Measurements from ENCODE around the gene DHRS4L2.
"Not testable (repeated sequence)": the region's sequence is repeated elsewhere in the genome, so short reads cannot be mapped to it uniquely, and the experiment has no call there.

Gene DHRS4L2

DNA sequence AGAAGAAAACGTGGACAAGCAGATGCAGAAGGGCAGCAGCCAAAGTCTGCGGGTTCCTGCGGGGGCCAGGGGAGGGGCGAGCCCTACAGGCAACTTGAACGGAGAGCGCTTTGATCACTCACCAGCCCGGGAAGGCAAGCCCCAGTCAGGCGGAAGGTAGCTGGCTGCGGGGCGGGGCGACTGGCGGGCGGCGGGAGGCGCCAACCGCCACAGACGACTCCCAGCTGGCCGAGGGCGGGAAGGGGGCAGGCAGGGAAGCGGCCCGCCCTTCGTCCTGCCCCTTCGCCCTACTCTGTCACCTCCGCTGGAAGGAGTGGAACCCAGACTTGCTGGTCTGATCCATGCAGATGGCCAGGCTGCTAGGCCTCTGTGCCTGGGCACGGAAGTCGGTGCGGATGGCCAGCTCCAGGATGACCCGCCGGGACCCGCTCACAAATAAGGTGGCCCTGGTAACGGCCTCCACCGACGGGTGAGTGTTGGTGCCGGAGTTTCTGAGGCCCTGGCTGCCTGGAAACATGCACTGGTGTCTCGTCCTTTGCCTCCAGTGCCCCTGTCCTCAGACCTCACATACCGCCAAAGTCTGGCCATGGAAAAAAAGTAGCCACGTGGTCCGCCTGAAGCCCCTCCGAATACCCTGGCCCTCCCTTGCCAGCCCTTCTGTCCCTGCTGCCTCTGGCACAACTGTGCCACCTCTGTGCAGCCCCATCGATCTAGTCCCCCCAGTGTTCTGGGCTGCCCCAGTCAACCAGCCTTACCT, at the start of gene DHRS4L2:
Gene DHRS4L2, plus strand, starts transcription at position 323 of the 757 bp plus-strand sequence. Its CDS starts 19 bp downstream, at position 342.
- peak; percentile 27 to 67 for DNase-seq (ENCODE audit: low read depth in 2 of 2)

DNA sequence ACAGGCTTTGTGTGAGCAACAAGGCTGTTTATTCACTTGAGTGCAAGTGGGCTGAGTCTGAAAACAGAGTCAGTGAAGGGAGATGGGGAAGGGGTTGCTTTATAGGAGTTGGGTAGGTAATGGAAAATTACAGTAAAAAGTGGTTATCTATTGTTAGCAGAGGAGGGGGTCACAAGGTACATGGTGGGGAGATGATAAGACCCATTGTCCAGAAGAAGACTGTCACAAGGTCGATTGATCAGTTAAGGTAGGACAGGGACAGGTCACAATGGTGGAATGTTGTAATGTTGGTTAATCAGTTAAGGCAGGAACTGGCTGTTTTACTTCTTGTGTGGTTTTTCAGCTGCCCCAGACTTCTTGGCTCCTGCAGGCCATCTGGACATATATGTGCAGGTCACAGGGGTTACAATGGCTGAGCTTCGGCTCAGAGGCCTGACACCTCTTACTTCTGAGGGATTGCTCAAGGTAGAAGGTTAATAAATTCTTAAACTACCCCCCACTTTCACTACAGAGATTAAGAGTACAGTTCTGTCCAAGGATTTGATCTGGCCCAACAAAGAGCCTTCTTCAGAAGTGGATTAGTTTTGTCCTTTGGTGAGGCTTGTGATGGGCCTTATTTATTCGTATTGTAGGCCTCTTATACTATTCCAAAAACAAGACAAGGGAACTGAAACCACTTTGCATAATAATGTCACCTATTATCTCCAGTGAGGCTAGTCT, 49.0 kb upstream of the DHRS4L2 start:
- DNase-seq (ENCODE audit: low read depth in 2 of 2): no peak

DNA sequence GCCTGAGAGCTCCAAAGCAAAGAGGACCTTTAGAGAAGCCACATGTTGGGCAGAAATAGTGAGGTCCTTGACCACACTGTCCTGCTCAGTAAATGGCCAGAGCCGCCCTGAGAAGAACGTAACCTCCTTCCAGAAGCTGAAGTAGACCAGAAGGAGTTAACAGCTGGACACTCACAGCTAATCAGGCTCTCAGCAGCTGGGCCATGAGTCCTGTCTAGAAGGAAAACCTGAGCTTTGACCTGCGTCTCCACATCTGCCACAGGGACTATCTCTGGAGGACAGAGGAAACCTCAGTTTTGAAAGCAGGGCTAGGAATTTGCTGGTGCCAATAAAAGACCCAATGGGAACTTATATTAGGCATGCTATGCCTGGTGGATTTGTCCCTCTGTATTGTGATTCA, 47.5 kb upstream of the DHRS4L2 start:
- no peak for DNase-seq (ENCODE audit: low read depth in 2 of 2)

DNA sequence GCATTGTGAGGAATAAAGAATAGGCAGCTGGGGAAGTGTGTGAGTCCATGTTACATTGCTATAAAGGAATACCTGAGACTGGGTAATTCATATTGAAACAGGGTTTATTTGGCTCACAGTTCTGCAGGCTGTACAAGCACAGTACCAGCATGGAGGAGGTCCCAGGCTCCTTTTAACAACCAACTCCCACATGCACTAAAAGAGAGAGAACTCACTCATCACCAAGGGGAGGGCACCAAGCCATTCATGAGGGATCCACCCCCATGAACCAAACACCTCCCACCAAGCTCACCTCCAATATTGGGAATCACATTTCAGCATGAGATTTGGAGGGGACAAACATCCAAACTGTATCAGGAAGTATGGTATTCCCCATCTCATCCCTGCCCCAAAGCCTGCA, 47.1 kb upstream of the DHRS4L2 start:
- DNase-seq (ENCODE audit: low read depth in 2 of 2): no peak

DNA sequence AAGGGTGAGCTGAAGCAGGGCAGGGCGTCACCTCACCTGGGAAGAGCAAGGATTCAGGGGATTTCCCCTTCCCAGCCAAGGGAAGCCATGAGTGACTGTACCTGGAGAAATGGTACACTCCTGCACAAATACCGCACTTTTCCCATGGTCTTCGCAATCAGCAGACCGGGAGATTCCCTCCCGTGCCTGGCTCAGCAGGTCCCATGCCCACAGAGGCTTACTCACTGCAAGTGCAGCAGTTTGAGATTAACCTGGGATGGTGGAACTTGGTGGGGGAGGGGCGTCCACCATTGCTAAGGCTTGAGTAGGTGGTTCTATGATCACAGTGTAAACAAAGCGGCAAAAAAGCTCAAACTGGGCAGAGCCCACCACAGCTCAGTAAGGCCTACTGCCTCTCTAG, 46.1 kb upstream of the DHRS4L2 start:
- no peak for DNase-seq (ENCODE audit: low read depth in 2 of 2)

DNA sequence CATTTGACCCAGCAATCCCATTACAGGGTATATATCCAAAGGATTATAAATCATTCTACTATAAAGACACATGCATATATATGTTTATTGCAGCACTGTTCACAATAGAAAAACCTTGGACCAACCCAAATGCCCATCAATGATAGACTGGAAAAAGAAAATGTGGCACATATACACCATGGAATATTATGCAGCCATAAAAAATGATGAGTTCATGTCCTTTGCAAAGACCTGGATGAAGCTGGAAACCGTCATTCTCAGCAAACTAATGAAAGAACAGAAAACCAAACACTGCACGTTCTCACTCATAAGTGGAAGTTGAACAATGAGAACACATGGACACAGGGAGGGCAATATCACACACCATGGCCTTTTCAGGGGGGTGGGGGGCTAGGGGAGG, 39.7 kb upstream of the DHRS4L2 start:
- DNase-seq (ENCODE audit: low read depth in 2 of 2): not testable (repeated sequence)

DNA sequence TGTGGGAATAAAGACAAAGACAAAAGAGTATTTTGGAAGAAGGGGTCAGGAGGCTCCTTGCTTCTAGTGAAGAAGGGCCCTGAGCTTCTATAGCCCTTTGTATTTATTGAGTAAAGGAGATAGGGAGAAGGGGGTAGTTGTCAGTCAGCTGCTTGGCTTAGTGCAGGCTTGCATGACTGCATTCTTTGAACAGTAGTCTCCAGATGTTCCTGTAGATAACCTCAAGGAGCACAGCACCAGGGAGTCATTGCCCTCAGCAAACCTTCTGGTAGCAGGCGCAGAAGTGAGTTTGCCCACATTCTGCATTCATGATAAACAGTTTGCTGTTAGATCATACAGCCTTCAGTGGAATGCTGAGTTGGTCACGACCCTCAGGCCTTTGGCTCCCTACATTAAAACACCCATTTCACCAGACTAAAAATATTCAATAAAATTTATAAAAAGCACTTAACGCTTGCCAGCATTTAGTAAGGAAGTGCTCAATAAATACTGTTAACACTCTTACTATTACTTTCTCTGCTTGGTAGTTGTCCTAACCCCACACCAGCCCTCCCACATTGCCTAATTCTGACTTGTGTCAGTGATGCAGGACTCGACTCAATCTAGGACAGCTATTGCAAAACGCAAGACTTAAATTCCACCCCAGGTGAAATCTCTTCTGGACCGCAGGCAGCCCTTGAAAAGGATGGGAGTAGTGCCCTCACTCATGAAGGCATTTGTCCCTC, 38.2 kb upstream of the DHRS4L2 start:
- DNase-seq (ENCODE audit: low read depth in 2 of 2): no peak

DNA sequence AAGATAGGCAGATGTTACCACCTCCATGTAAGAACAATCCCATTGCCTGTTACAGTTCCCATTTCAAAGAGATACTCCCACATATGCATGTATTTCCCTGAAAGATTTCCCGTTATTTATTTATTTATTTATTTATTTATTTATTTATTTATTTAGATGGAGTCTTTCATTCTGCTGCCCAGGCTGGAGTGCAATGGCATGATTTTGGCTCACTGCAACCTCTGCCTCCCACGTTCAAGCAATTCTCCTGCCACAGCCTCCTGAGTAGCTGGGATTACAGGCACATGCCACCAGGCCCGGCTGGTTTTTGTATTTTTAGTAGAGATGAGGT, 37.6 kb upstream of the DHRS4L2 start:
- not testable (repeated sequence) for DNase-seq (ENCODE audit: low read depth in 2 of 2)

DNA sequence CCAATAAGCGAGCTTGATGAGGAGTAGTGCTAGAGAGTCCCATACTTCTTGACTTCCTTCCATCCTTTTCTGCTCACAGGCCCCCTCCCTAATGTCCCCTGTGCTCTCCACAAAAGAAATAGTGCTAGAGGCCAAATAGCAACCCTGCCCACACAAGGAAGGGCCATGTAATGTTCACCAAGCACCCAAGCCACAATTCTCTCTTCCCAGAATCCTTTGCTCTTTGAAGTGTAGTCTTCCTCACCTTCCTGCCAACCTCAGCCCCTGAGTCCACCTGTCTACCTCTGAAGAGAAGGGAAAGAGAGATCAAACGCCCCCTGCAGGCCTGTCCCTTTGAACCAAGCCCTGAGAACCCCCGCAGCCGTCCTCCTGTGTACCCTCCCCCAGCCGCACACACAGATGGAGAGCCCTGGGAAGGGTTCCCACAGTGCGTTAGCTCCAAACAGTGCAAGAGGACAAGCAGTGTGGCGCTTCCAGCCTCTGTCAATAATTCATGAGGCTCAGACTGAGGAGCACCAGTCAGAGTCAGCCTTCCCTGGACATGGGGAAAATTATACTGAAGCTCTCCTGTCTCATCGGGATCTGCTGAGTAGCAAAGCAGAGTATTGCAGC, 37.0 kb upstream of the DHRS4L2 start:
- DNase-seq (ENCODE audit: low read depth in 2 of 2): no peak

DNA sequence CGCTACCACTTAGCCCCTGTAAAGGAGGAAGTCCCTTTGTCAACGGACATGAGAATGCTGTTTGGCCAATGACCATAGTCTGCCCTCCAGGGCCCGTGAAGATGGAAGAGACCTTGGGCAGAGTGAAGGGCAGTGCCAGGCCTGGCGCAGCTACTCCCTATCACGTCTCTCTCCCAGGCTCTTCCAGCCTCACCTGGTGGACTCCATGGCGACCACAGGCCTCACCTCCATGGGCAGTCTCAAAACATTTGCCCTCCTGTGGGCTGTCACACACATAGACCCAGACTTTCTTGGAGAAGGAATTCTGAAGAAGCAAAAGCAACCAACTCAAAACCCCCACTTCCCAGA, 35.6 kb upstream of the DHRS4L2 start:
- DNase-seq (ENCODE audit: low read depth in 2 of 2): not testable (repeated sequence)

DNA sequence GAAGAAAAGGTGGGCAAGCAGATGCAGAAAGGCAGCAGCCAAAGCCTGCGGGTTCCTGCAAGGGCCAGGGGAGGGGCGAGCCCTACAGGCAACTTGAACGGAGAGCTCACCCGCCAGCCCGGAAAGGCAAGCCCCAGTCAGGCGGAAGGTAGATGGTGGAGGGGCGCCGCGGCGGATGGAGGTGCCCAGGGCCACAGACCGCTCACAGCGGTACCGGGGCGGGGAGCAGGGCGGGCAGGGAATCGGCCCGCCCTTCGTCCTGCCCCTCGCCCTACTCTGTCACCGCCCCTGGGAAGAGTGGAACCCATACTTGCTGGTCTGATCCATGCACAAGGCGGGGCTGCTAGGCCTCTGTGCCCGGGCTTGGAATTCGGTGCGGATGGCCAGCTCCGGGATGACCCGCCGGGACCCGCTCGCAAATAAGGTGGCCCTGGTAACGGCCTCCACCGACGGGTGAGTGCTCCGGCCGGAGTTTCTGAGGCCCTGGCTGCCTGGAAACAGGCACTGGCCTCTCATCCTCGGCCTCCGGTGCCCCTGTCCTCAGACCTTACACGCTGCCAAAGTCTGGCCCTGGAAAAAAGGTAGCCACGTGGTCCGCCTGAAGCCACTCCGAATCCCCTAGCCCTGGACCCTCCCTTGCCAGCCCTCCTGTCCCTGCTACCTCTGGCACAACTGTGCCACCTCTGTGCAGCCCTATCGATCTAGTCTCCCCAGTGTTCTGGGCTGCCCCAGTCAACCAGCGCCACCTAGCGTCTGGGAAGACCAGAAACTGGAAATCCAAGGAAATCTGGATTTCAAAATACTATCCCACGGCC, 35.1 kb upstream of the DHRS4L2 start, which contains the start of gene DHRS4:
Gene DHRS4, plus strand, starts transcription at position 307 of the 815 bp plus-strand sequence. Its CDS starts 19 bp downstream, at position 326.
- DNase-seq (ENCODE audit: low read depth in 2 of 2): peak; percentile 57 to 60

DNA sequence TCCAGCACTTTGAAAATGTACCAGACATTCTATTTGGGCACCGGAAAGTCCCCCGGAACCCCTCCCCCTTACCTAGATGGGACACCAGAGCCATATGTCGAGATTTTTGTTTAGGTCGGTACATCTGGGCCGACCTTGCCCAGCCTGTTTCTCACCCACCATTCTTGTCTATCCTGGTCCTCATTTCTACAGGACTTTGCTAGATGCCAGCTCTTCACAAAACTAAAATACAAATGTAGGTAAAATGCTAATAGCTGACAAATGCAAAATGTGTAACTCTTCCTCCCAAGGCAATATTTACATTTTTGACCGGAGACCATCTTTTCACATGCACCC, 34.5 kb upstream of the DHRS4L2 start:
- DNase-seq (ENCODE audit: low read depth in 2 of 2): not testable (repeated sequence)

DNA sequence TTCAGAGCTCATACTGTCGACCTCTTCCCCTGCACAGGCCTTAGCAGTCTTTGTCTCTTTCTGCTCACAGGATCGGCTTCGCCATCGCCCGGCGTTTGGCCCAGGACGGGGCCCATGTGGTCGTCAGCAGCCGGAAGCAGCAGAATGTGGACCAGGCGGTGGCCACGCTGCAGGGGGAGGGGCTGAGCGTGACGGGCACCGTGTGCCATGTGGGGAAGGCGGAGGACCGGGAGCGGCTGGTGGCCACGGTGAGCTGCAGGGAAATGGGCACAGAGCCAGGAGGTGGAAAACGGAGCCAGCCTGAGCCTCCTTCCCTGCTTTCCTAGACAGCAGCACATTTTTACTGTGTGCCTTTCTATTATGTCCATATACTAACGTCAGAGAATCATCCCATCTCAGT, 33.8 kb upstream of the DHRS4L2 start:
- DNase-seq (ENCODE audit: low read depth in 2 of 2): not testable (repeated sequence)

DNA sequence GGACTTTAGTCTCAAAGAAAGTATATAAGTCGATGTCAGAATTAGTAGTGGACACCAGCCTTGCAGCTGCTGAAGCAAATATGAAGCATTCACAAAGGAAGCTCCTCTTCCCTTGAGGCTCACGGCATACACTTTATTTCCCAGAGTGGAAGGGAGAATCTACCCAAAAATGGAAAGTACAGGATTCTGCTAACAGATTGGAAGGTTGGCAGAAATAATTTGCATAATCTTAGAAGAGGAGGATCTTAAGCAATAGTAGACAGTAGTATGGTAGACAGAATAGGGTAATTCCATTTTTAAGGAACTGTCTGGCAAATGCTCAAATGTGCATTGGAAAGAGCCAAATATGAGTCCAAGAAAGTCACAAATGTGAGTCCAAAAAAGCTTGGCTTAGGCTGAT, 32.9 kb upstream of the DHRS4L2 start:
- DNase-seq (ENCODE audit: low read depth in 2 of 2): not testable (repeated sequence)

DNA sequence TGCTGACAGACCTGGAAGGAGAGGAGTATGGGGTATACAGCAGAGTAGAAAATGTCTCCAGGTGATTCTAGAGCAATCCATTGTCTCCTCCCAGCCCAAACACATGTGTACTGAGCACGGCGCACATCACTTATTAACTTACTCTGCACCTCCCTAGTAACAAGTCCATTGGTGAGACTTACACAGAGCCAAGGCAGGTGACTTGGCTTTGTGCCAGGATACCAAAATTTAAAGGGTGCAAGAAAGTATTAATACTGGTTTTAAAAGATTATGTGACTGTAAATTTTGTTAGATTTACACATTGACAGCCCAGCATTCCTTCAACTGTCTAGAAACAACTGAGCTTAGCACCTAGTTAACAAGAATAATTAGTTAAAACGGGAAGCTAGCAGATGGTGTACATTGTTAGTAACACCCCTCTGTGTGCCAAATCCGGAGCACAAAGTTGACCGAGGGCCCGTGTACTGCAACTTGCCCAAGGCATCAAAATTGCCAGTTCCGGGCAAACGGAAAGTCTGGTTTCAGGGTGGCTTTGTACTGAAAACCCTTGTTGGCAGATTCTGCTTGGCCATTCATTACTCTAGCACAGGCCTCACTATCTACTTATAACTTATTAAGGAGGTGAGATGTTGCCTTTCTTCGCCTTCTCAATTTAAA, 30.7 kb upstream of the DHRS4L2 start:
- not testable (repeated sequence) for DNase-seq (ENCODE audit: low read depth in 2 of 2)

DNA sequence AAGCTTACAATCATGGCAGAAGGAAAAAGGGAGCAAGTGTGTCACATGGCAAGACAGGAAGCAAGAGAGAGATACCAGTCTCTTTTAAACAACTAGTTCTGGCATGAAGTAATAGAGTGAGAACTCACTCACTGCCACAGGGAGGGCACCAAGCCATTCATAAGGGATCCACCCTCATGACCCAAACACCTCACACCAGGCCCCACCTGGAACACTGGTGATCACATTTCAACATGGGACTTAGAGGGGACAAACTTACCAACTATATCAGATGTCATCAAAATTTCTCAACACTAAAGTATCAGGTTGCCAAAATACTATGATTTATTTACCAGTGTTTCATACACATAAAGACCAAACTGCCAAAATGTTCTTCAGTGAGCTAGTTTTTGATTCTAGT, 27.8 kb upstream of the DHRS4L2 start:
- DNase-seq (ENCODE audit: low read depth in 2 of 2): not testable (repeated sequence)

DNA sequence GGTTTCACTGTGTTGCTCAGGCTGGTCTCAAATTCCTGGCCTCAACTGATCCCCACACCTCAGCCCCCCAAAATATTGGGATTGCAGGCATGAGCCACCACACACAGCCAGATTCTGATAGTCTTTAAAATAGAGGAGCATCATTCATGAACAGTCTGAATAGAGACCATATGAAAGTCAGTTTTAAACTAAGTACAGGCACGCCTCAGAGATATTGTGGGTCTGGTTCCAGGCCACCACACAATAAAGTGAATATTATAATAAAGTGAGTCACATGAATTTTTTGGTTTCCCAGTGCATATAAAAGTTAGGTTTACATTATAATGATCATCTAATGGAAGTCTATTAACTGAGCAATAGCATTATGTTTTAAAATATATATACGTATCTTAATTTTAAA, 27.0 kb upstream of the DHRS4L2 start:
- not testable (repeated sequence) for DNase-seq (ENCODE audit: low read depth in 2 of 2)

DNA sequence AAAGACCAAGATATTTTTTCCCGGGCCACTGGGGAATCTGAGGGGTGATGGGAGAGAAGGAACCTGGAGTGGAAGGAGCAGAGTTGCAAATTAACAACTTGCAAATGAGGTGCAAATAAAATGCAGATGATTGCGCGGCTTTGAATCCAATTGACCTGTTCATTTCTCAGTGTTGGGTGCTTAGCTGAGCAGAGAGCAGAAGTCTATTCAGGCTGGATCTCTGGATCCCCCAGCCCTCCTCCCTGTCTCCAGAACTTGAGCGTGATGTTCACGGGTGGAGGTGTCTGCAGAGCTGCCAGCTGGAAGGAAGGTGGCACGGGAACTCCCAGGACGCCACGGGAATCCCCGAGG, 19.6 kb upstream of the DHRS4L2 start:
- DNase-seq (ENCODE audit: low read depth in 2 of 2): not testable (repeated sequence)

DNA sequence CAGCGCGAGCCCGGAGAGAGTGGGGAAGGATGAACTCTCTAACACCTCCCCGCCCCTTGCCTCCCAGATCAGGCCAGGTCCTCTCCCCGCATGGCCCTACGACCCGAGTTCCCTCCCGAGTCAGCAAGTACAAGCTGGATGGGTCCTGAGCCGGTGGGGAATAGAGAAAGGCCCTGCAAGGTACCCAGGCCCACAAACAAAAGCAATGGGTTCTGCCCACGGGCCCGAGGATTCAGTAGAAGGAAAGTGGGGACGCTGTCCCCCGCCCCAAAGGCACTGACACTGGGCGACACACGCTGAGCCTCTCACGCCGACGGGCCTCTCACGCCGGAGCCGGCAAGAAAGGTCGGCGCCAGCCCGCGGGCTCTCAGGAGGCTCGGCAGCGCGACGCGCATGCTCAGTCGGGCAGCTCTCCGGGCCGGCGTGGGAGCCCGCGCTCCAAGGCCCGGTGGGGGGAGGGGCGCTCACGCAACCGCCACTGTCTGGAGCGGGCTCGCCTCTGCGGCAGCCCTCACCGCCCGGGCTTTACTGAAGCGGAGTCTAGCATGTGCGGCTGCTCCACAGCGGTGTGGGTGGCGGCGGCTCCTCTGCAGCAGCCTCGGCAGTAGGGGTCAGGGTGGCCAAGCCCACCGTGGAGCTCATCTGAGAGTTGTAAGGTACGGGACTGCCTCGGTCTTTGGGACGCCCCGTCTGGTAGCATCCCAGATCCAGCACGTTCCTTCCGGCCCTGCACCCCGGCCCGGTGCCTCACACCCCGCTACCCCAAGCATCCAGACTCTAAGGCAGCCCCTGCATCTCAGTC, 19.0 kb upstream of the DHRS4L2 start:
- DNase-seq (ENCODE audit: low read depth in 2 of 2): peak in 1 of 2 donors; percentile 32

DNA sequence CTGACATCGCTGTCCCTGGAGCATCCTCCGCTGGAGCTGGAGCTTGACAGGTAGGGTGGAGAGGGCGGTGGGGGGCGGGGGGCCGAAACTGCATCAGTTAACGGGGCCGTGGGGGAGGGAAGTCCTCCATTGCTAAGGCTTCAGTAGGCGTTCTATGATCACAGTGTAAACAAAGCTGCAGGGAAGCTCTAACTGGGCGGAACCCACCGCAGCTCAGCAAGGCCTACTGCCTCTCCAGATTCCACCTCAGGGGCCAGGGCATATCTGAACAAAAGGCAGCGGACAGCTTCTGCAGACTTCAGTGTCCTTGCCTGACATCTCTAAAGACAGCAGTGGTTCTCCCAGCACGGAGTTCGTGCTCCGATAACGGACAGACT, 18.5 kb upstream of the DHRS4L2 start:
- not testable (repeated sequence) for DNase-seq (ENCODE audit: low read depth in 2 of 2)

Data from stimulated activated CD8-positive, alpha-beta memory T cell treated with anti-CD3 and anti-CD28 coated beads, Interleukin-7, amount 100 ng/mL, for 4 hours (primary cell).